Stimulated activated CD8-positive, alpha-beta memory T cell treated with anti-CD3 and anti-CD28 coated beads, Interleukin-12 subunit alpha, Interleukin-12 subunit beta, amount 100 ng/mL, for 1 hour (primary cell): Measurements from ENCODE around the gene OLFM2.

ENCODE experiments used
- DNase-seq: peaks from one replicate; pipeline ENCODE4 v3.0.0-alpha.2; 2020; ENCODE audit warnings: low read depth

OLFM2 gene

DNA sequence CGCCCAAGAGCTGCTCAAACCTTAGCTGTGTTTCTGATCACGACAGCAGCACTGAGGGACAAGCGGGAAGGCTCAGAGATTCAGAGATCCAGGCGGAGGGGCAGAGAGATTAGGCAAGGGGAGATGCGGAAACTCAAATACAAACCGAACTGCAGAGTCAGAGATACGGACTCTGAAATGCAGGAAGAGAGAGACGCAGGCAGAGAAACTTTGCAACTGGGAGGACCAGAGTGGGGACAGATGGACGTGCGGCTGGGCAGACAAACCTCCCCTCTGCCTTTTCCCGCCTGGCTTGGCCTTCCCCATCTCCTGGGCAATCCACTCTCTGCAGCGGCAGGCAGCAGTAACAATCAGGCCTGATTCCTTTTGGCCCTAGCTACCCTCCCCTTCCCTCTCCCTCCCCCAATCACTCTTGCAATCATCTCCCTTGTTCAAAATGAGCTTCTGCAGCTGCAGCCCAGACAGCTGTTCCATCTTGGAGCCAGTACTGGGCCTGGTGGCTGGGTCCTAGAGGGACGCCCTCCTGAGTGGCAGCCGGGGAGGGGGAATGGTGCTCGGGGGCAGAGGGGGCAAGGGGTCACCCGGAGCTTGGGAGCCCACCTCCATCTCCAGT lies 29.7 kb downstream of the OLFM2 start:
- no peak for DNase-seq

DNA sequence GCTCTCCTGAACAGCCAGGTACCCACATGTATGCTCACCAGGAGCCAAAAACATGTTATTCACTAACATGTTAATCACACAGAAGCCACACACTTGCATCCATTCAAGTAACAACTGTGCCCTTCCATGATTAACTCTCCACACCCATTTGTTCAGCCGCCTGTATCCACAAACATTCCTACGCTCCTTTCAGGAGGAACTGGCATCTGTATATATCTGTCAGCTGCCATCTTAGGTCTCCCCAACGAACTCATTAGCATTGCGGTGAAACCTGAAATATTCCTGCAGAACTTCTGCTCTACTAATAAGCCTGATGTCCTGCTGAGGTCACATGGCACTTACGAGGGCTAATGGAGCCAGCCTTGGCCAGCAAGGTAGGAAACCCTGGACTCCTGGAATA lies 33.0 kb downstream of the OLFM2 start:
- DNase-seq, result no peak

DNA sequence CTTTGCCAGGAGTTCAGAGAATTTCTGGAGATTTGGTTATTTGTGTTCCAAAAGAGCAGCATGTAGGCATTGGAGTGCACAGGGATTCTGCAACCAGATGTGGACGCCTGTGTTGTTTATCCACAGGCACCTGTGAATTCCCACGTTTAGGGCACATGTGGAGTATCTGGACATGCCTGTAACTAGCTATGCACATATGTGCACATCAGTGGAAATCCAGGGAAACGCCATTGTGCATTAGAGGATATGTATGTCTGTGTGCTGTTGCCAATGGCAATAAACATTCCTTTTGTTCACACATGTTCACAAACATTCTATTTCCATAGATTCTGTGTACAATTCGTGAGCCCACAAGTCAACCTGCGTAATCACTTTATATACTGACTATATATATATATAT lies 34.7 kb downstream of the OLFM2 start:
- no peak for DNase-seq

DNA sequence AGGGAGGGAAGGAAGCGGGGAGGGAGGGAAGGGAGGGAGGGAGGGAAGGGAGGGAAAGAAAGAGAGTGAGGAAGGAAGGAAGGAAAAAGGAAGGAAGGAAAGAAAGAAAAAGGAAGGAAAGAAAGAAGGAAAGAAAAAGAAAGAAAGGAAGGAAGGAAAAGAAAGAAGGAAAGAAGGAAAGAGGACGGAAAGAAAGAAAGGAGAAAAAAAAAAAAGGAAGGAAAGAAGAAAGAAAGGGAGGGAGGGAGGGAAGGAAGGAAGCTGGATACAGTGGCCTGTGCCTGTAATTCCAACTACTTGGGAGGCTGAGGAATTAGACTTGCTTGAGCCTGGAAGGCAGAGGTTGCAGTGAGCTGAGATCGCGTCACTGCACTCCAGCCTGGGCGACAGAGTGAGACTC lies 35.3 kb downstream of the OLFM2 start:
- no peak for DNase-seq

DNA sequence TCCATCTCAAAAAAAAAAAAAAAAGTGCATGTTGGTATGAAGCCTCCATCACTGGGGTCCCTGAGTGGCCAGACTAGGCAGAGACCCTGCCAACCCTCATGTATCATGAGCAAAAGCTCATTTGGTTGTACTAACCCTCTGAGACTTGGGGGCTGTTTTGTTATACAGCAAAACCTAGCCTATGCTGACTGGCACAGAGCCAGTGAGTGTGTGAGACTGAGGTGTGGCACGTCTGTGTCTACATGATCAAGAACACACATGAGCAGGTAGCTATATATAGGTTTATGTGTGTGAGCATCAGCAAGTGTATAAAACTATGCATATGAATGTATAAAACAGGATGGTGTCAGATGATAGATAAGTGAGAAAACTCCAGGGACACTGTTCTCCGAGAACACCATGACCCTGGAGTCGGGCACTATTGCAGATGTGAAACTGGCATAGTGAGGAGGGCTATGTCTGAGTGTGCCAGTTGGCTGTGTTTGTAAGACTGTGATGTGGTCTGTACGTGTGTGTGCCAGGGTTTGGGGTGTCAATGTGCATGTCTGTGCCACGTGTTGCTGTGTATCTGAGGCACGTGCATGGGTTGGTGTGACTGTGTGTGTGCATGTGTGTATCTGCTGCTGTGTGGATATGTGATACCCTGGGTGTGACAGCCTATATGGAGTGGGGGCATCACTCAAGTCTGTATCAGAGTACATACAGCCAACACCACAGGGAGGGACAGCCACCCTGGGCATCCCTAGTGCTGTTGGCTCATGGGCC lies 44.5 kb downstream of the OLFM2 start:
- no peak for DNase-seq

DNA sequence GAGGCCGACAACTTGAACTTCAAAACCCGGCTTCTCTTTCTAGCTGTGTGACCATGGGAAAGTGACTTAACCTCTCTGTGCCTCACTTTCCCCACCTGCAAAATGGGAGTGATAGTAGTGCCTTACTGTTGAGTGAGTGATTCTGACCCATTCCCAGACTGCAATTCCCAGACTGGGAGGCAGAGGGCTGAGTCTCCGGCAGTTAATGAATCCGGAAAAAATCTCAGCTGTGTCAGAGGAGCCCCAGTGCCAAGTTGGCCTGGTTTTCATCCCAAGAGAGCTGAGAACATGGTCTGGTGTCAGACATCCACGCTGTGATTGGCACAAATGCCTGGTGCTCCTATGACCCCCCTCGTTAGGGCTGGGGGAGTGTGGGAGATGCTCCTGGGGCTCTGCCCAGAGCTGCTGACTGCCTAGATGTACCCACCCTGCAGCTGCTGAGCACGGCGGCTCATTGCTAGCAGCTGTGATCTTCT lies 51.2 kb downstream of the OLFM2 start:
- DNase-seq, result no peak

DNA sequence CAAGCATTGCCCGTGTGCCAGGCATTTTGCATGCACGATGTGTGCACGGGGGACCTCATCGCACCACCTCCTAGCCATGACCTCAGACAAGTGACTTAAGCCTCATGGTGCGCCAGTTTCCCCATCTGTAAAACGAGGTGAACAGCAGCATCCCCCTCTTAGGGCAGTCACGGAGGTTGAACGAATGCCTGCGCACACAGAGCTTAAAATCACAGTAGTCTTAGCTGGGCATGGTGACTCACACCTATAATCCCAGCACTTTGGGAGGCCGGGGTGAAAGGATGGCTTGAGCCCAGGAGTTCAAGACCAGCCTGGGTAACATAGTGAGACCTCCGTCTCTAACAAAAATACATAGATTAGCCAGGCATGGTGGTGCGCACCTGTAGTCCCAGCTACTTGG lies 52.6 kb downstream of the OLFM2 start:
- DNase-seq, result no peak

DNA sequence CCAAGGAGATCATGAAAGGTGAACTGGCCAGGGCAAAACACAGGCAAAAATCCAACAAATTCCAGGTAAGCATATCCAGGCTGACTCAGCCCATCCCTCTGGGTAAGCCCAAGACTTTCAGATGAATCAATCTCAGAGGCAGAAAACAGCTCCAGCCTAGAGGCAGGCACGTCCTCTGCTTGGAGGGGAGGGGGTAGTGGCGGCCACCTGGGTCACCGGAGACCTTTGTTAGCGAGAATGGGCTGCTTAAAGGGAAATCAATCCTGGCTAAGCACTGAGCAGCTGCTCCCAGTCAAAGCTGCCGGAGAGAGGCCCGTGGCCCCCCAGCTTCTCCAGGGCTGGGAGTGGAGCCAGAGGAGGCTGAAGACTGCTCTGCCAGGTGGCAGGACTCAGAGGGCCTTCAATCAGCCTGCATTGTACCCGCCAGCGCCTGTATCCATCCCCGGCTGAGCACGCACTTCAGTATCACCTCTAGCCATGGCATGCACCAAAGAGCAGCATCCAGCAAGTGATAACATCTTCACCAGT lies 53.0 kb downstream of the OLFM2 start:
- DNase-seq, result no peak

DNA sequence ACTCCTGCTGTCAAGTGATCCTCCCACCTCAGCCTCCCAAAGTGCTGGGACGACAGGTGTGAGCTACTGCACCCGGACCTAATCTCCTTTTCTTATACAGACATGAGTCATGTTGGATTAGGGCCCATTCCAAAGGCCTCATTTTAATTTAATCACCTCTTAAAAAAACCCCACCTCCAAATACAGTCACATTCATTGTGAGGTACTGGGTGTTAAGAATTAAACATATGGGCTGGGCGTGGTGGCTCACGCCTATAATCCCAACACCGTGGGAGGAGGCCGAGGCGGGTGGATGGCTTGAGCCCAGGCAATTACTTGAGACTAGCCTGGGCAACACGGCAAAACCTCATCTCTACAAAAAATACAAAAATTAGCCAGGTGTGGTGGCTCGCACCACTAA lies 54.6 kb downstream of the OLFM2 start:
- no peak for DNase-seq

DNA sequence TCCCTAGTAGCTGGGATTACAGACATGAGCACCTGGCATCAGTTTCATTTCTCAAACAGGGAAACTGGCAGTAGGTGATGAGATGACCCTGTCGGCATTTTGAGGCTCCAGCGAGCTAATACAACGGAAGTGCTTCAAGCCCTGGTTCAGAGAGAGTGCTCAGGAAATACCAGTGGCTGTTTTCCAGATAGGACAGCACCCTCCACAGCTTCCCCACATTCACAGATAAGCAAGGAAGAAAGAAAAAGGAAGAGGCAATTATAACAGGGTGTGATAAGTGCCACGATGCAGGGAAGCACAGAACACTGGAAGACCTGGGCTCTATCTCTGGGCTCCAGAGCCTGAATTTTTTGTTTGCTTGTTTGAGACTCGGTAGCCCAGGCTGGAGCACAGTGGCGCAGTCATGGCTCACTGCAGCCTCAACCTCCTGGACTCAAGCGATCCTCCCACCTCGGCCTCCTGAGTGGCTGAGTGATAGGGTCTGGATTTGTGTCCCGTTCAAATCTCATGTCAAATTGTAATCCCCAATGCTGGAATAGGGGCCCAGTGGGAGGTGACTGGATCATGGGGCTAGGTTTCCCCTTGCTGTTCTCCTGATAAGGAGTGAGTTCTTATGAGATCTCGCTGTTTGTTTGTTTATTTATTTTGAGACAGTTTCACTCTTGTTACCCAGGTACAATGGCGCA lies 57.7 kb downstream of the OLFM2 start:
- DNase-seq, result no peak

DNA sequence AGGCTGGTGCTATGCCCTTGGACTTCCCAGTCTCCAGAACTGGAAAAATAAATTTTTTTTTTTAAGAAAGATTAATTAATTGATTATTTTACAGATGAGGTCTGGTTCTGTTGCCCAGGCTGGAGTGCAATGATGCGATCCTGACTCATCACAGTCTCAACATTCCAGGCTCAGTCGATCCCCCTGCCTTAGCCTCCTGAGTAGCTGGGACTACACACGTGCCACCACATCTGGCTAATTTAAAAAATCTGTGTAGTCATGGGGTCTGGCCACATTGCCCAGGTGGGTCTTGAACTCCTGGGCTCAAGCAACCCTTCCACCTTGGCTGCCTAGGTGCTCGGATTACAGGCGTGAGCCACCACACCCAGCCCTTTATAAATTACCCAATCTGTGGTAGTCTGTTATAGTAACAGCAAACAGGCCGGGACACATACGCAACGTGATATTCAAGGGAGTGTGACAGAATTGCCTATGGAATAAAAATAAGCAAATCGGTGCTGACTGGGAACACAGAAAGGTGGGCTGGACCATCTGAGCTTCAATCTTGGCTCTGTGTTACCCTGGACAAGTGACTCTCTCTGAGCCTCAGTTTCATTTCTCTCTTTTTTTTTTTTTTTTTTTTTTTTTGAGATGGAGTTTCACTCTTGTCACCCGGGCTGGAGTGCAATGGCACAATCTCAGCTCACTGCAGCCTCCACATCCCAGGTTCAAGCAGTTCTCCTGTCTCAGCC lies 58.4 kb downstream of the OLFM2 start:
- DNase-seq, result no peak

DNA sequence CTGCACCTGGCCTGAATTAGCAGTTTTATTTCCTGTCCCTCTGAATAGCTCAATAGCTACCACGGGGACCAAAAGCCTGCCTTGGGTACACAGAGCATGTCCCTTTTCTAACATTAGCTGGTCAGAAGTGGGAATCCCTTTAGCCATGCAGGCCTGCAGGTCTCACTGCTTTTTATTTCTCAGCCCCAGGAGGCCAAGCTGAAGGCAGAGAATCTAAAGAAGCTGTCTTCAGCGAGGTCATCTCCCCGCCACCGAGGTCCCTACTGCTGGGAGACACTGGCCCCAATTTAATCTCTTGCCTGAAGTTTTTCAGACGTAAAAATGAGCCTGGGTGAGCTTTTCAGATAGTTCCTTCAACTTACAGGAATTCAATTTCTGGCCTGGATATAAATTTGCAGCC lies 60.5 kb downstream of the OLFM2 start:
- no peak for DNase-seq

DNA sequence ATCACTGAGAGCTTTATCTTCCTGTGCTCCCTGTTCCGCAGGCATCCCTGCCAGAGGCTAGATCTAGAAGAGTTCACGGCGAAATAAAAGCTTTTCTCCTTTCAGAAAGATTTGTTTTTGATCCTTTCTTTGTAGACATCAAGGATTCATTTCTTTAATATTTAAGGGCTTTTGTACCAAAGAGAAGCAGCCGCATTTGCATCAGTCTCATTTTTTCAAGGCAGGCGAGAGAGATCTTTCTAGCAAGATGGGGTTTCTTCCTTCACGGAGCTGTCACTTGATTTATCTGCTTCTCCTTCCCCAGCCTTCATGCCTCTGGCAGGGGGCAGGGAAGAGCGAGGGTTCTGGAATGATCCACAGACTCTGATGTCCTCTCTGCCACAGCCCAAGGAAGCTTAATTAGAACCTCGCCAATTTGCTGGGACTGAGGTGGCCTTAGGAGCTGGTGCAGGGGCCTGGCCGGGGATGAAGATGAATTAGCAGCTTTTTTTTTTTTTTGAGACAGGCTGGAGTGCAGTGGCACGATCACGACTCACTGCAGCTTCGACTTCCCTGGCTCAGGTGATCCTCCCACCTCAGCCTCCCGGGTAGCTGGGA lies 61.2 kb downstream of the OLFM2 start:
- no peak for DNase-seq

DNA sequence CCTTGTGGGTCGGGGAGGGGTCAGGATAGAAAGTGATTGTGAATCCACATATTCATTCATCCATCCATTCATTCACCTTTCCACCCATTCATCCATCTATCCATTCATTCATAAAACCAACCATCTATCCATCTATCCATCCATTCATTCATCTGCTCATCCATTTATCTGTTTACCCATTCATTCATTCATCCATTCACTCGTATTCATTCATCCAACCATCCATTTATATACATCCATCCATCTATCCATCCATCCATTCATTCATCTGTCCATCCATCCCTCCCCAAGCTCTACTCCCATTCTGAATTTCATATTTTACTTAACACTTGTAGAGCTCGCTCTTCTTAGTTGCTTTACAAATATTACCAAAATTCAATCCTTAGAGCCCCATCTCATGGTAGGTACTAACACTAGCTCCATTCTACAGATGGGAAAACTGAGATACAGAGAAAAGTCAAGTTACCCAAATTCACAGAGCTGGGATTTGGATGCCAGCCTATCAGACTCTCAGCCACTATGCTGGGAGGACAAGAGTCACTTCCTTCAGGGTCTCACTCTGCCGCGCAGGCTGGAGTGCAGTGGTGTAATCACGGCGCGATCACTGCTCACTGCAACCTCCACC lies 63.6 kb downstream of the OLFM2 start:
- no peak for DNase-seq

DNA sequence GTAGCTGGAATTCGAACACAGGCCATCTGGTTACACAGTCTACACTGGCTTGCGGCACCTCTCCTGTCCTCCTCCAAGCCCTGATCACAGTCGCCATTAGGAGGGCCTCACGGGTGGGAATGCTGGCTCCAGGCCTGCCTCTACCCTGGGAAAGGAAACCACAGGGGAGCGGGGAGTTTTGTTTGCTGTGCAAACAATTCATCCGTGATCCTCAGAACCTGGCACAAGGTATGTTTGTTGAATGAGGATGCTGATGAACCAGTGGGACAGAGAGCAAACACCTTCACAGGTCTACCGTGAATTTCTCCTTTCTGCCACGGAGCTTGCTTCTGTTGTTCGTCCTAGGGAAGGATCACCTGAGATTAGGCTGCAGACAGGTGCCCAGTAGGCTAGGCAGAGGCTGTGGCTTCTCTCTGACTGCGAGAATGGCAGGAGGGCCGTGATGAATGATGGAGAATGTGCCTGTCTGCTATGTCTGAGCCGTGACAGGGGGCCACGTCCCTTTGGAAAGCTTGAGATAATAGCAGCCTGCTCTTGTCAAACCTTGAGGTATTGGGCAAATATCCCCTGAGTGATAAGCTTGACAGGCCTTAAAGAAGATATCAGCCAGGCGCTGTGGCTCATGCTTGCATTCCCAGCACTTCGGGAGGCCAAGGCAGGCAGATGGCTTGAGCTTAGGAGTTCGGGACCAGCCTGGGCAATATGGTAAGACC lies 64.5 kb downstream of the OLFM2 start:
- DNase-seq, result no peak

DNA sequence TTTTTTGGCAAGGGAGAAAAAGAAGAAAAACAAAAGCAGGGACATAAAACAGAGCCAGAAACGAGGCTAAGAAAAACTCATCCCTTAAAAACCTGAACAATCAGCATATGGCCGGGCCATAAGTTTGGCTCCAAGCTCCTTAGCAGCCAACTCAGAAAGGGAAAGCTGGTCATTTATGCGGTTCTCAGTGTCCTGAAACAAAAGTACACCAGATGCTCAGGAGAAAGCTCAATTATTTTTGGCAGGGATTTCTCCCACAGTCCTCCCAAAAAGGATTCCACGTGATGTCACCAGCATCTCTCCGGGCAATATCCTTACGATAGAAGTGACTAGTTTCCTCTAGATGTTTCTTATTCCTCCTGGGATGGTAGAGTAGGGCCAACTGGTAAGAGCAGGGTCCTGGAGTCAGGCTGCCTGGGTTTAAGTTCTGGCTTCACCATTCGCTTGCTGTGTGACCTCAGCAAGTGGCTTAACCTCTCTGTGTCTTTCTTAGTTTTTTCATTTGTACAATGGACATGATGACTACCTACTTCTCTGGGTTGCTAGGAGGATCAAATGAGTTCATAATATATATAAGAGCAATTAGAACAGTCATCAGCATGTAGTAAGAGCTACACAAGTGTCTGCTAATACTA lies 67.2 kb downstream of the OLFM2 start:
- no peak for DNase-seq

DNA sequence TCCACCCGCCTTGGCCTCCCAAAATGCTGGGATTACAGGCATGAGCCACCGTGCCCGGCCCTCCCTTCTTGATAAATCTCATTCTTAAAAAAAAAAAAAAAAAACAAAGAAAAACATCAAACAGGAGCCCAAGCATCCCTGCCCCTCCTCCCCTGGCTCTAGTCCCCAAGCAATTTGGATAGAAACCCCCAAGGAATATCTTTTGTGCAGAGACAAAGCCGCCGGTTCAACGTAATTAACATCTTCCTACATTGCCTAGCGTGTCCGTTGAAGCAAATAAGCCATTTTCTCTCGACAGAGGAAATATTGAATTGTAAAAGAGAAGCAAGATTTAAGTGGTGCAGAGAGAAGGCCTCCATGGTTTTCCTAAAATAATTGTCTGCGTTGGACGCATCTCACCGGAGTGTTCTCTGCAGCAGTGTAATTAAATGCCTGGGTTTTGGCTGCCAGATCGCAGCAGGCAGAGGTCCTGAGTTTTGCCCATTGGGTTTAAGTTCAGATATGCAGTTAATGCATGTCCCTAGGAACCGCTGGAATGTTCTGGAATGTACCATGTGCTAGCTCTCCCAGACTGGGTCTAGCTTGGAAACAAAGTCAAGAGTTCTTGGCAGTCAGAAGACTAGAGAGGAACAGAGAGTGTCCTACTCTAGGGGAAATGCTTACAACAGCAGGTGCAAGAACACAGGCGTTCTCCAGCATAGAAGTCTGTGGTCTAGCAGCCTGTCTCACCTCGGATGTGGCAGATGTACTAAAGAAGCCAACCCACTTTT lies 70.4 kb downstream of the OLFM2 start:
- no peak for DNase-seq

DNA sequence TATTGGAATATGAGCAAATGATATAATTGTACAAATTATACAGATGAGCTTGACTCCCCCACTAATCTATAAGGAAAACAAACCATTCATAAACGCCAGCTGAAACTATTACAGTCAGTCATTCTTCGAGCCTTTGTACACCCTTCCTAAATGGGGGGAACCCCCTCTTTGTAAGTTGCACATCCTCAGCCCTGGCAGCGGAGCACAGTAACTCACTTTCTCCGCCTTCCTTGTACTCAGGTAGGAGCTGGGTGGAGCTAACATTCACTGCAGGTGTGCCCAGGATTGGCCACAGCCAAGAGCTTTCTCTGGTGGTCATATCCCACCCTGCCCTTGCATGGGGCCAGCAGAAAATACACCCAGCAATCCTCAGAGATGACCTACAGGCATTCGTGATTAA lies 72.6 kb downstream of the OLFM2 start:
- no peak for DNase-seq

DNA sequence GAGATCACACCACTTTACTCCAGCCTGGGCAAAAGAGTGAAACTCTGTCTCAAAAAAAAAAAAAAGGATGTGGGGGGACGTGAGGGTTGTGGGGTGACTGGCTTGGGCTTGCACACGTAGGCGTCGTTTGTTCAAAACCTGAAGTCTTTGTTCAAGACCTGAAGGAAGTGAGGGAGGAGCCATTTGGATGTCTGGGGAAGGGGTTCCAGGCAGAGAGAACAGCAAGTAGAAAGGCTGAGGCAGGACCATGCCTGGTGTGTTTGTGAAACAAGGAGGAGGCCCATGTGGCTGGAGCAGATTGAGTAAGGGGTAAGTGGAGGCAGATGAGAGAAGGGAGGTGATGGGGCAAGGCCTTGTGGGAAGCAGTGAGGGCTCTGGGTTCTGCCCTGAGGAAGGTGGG lies 73.4 kb downstream of the OLFM2 start:
- DNase-seq, result no peak

DNA sequence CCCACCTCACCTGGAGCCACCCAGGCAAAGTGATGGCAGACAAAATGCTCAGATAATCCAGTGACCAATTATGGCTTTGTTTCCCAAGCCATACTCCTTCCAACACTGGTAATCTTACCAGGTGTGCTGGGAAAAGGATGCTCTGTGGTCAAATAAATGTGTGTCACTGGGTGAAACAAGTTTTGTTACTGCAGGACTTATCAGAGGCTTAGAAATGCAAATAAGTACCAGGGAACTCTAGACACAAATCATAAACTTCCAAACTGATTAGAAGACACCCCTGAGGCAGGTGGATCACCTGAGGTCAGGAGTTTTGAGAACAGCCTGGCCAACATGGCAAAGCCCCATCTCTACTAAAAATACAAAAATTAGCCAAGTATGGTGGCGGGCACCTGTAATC lies 74.8 kb downstream of the OLFM2 start:
- DNase-seq, result no peak
